G401 (cell line): ENCODE data around the gene VAPB. TPM values are rescaled to one million over a fixed set of nuclear protein-coding genes. Genes with fewer than 3 reads are reported as not detected.

Experiments
- DNase-seq: peaks from one replicate; pipeline ENCODE4 v3.0.0-alpha.2; 2015; ENCODE audit warnings: low spot score
- in situ Hi-C: cut with HindIII; loops from 2 replicates; pipeline ENCODE4 v1.10.0; 2016; ENCODE audit warnings: low sequenced_read_pairs, mixed read lengths
- total RNA-seq: library from RNA; depleted of rRNA; stranded (reverse); fragments of >200 nt; shearing (Covaris generic); gene quantifications from 2 replicates; pipeline ENCODE4 v1.2.3, GENCODE V29; 2014

Gene VAPB
- total RNA-seq, 1 experiment from 2014 or later = 44.5 TPM

DNA sequence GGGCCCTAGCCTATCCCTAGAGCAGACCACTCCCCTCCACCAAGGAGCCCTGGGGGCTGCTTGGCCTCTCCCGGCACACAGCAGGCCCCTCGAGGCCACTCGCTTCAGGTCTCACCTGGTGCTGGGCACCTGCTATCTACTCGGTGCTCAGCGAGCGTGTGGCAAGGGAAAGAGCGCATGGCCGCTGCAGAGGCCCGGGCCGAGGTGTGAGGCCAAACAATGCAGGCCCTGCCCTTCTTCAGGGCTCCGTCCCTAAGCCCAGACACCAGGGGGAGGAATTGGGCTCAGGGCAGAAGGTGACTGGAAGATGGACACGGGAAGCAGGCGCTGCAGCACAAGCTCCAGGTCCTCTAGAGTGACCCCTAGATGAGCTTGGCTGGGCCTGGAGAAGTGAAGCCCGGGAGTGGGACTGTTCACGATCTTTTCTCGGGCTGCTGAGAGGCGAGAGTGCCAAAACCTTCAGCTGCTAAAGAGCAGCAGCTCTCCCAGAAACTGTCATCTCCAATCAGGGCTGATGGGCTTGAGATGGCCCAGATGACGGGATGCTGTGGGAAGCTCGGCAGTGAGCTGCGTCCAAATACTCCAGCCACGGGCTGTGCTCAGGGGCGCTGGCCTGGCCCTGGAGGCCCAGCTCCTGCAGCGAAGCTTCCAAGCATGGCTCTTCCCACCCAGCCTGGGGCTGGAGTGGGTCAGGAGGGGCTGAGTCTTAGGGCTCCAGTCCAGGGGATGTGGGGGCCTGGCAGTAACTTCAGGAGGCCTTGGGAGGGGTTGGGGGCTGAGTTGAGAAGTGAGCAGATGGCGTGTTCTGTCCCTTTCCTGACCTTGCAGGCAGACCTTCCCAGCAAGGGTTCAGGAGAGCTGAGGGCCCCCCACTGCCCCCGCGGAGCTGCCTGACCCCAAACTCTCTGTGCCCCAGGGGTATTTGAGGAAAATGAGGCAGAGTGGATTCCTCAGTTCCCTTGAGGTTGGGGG lies 82.5 kb downstream of the VAPB start:
- in situ Hi-C loops = no loop called here
- peak; percentile 88 for DNase-seq

DNA sequence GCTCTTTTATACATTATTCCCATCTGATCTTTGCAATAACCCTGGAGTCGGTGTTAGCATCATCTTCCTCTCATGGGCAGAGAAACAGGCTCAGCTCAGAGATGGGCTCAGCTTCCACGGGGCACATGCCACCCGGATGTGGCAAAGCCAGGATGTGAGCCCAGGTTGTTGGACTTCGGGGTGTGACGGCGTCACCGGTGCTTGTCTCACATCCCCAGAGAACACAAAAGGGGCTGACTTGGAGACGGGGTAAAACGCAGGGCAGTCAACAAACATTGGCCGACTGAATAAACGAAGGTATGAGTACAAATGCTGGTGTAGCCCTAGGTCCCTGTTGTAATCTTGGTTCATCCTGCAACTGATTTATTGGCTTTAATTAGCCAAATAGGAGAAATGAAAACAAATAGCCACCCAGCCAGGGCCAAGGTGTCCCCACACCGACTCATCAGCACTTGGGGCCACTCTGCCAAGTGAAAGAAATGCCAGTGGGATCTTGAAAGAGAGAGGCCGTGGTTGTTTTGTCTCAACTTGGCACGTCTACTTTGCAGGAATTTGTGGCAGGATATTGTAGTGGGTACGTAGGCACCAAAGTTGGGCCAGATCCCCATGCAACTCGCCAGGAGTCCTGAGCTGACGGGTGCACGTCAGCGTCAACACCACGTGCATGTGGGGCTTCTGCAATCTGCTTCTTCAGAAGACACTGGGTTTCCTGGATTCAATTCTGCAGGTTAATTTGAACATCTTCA lies 83.4 kb downstream of the VAPB start:
- DNase-seq = no peak
- in situ Hi-C loops = no loop called here

GRCh38 chr20:58473453-58474425 lies 84.7 kb downstream of the VAPB start:
- in situ Hi-C loops = no loop called here

GRCh38 chr20:58475466-58475865 lies 86.4 kb downstream of the VAPB start:
- in situ Hi-C loops = no loop called here
- no peak for DNase-seq

More at GRCh38 chr20:58473453-58474425, 84.7 kb downstream of the VAPB start:
- DNase-seq = no peak

DNA sequence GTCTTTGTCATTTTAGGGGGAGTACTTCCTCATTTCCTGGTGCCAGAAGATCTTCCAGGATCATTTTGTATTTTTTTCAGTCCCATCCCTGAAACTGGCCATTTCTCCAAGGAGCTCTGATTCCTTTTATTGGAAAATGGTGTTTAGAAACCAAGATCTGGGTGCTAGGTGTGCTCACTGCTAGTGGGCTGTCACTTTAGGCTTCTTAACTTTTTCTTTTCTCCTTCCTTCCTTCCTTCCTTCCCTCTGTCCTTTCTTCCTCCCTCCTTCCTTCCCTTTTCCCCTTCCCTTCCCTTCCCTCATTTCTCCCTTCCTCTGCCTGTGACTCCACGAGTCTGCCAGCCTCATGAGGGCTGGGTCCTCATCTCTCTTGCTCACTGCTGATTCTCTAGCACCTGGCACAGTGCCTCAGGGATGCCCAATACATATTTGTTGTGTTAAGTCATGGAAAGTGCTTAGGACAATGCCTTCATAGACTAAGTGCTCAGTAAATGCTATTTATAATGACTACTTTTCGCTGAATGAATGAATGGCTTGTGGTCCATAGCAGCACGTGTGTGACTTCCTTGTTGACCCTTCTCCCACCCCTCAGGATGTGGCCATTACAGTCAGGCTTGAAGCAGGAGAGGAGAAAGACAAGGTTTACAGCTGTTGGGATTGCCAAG lies 89.2 kb downstream of the VAPB start:
- in situ Hi-C loops = no loop called here
- DNase-seq = no peak

DNA sequence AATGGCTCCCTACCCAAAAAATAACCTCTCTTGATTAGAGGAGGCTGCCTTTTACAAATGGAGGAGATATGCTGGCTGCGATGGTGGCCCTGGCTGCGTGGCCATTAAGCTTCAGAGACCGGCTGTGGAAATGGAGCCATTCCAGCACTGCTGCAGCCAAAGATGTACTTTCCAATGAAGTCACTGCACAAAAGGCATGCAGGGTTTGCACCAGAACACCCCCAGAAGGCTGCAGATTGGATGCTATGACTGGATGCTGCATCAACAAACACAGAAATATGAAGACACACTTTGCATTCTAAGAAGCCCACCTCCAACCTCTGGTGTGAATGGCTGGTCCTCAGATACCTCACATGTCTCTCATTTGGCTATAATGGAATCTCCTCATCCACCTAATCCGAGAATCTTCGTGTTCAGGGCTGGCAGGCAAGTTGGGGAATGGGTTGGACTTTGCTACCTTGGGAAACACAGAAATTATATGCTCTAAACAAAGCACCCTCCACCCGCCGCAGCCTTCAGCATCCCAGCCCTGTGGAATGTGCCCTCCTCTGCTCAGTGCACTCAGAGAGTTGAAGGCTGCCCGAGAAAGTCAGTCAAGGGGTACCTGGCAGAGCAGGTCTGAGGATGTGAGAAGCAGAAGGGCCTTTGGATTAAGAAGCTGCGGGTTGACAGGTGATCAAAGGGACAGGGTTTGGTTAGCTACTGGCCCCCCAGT lies 90.9 kb downstream of the VAPB start:
- in situ Hi-C loops = no loop called here
- no peak for DNase-seq

- no peak for DNase-seq
- in situ Hi-C loops = no loop called here
Measured at GRCh38 chr20:58480551-58481336, 91.7 kb downstream of the VAPB start.

DNA sequence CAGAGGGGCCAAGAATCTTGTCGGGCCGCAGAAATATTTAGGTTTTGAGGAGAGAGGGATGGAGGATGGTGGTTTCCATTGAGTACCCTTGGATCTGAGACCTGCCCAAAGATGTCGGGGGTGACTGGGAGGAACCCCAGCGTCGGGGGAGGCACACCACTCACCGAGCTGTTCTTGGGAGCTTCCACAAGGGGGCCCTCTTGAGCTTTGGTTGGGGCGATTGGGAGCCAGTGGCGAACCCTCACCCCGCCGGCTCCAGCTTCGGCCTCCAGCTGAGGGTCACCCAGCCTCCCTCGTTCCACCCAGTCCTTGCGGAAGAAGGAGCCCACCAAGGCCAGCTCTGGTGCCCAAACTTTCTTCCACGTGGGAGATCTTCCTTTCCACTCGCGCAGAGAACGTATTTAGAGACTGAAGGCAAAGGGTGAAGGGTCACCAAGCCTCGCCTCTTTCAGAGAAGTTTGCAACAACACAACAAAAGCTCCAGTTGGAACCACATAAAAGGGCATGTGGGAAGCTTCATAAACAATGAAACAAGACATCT lies 92.5 kb downstream of the VAPB start:
- no peak for DNase-seq
- in situ Hi-C loops = no loop called here

GRCh38 chr20:58482416-58482815 lies 93.4 kb downstream of the VAPB start:
- in situ Hi-C loops = no loop called here
- no peak for DNase-seq

DNA sequence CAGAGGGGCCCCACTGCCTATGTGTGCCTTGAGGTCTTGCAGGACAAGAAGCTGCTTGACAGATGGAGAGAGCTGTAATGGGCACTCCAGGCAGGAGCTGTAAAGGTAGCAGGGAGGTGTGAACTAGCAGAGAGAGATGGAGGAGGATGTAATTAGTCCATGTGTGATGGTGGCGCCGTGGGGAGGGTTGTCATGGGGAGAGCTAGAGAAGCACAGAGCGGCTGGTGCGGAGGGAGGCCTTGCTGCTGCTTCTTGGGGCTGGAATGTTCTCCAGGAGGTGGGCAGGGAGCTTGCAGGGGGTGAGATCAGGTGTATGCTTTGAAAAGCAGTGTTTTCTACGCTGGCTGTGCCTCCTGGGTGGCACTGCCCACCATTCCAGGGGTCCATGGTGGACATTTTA lies 94.0 kb downstream of the VAPB start:
- in situ Hi-C loops = no loop called here
- DNase-seq = no peak

DNA sequence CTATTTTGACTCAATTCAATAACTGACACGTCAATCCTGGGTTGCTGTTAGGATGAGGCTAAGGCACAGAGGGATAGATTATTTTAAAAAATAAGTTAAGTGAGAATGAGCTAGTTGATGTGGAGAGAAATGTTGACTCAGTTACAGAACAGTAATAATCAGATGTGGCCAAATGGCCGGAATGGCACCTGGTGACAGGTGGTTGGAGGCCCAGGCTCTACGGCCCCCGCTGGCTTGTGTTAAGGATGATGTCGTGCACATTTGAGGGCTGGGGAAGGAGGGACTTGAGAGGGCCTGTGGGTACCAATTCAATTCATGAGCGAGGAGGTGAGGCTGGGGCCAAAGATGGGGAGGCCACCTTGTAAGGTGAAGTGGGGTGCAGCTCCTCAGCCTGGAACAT lies 94.4 kb downstream of the VAPB start:
- in situ Hi-C loops = no loop called here
- no peak for DNase-seq

GRCh38 chr20:58485393-58485792 lies 96.4 kb downstream of the VAPB start:
- in situ Hi-C loops = no loop called here

DNA sequence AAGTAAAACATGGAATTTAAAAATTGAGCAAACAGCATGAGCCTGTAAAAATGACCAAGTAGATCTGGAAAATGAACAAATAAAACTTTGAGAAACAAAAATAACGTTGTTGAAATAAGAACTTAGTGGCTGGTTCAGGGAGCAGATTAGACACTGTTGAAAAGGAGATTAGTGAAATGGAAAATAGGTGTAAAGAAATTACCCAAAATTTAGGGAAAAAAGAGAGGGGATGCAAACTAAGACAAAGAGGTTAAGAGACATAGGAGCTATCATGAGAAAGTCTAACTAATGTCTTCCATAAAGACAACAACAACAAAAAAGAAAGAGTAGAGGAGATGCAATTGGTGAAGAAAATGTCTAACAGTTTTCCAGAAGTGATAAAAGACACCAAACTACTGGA lies 97.2 kb downstream of the VAPB start:
- DNase-seq = no peak
- in situ Hi-C loops = no loop called here

More at GRCh38 chr20:58485393-58485792, 96.4 kb downstream of the VAPB start:
- DNase-seq = no peak

- in situ Hi-C loops = no loop called here
- DNase-seq = no peak
Measured at GRCh38 chr20:58492074-58492718, 103.2 kb downstream of the VAPB start.

GRCh38 chr20:58492795-58493524 lies 103.9 kb downstream of the VAPB start:
- in situ Hi-C loops = no loop called here
- DNase-seq = no peak
